GM23338 (cell line): Measurements from ENCODE around the gene PALLD. TPM values are rescaled to one million over a fixed set of nuclear protein-coding genes. Genes with fewer than 3 reads are reported as not detected.

ENCODE experiments used
- ATAC-seq: fragments of 200-7000 bp; cut with Tn5 transposase; 3 replicates; pipeline ENCODE4 v1.9.1; 2020
- DNase-seq: peaks from one replicate; pipeline ENCODE4 v3.0.0-alpha.2; 2015; ENCODE audit warnings: low spot score
- H2AFZ ChIP-seq: fragments of 200-600 bp; sonication (generic); 2 replicates; pipeline ENCODE4 v1.8.0; 2016; ENCODE audit warnings: antibody characterized with exemption, mild to moderate bottlenecking, moderate library complexity
- H3F3A ChIP-seq: fragments of 200-600 bp; sonication (generic); replicated peaks from 2 replicates; pipeline ENCODE4 v1.8.0; 2017; ENCODE audit warnings: antibody characterized with exemption, mixed run types, low read depth
- H3K27ac ChIP-seq: fragments of 200-600 bp; sonication (generic); 2 replicates; pipeline ENCODE4 v1.6.1; 2016; ENCODE audit warnings: low read depth
- H3K27me3 ChIP-seq: fragments of 200-600 bp; sonication (generic); 2 replicates; pipeline ENCODE4 v1.8.0; 2016; ENCODE audit warnings: mild to moderate bottlenecking, mixed run types, moderate library complexity; ENCODE audit not compliant: insufficient read depth
- H3K36me3 ChIP-seq: fragments of 200-600 bp; sonication (generic); 2 replicates; pipeline ENCODE4 v1.8.0; 2016; ENCODE audit warnings: mild to moderate bottlenecking; ENCODE audit not compliant: insufficient read depth
- H3K4me1 ChIP-seq: fragments of 200-600 bp; sonication (generic); 2 replicates; pipeline ENCODE4 v1.8.0; 2016; ENCODE audit warnings: mild to moderate bottlenecking, moderate library complexity; ENCODE audit not compliant: insufficient read depth
- H3K4me2 ChIP-seq: fragments of 200-600 bp; sonication (generic); 2 replicates; pipeline ENCODE4 v1.7.1; 2017; ENCODE audit warnings: mixed run types
- H3K4me3 ChIP-seq: fragments of 200-600 bp; sonication (generic); 2 replicates; pipeline ENCODE4 v1.6.1; 2016; ENCODE audit warnings: mixed run types
- H3K79me2 ChIP-seq: fragments of 200-600 bp; sonication (generic); replicated peaks from 2 replicates; pipeline ENCODE4 v1.8.0; 2017; ENCODE audit warnings: mild to moderate bottlenecking; ENCODE audit not compliant: insufficient read depth
- H3K9me2 ChIP-seq: fragments of 200-600 bp; sonication (generic); 2 replicates; pipeline ENCODE4 v1.8.0; 2017; ENCODE audit not compliant: insufficient read depth
- H4K20me1 ChIP-seq: fragments of 200-600 bp; sonication (generic); replicated peaks from 2 replicates; pipeline ENCODE4 v1.8.0; 2017; ENCODE audit warnings: mild to moderate bottlenecking; ENCODE audit not compliant: insufficient read depth
- H3K27ac Mint-ChIP-seq: 2 replicates; pipeline ENCODE4 v1.8.0; 2020; ENCODE audit warnings: inconsistent platforms, mild to moderate bottlenecking, moderate library complexity, mixed read lengths
- H3K27me3 Mint-ChIP-seq: 3 replicates; pipeline ENCODE4 v1.8.0; 2022; ENCODE audit warnings: low read depth, mild to moderate bottlenecking, moderate library complexity, mixed read lengths, inconsistent platforms; ENCODE audit not compliant: insufficient read depth, poor library complexity
- H3K36me3 Mint-ChIP-seq: 3 replicates; pipeline ENCODE4 v1.8.0; 2021; ENCODE audit warnings: low read depth, mild to moderate bottlenecking, inconsistent platforms, moderate library complexity, mixed read lengths
- H3K4me1 Mint-ChIP-seq: 3 replicates; pipeline ENCODE4 v1.8.0; 2020; ENCODE audit warnings: mild to moderate bottlenecking, inconsistent platforms, mixed read lengths
- H3K4me3 Mint-ChIP-seq: 3 replicates; pipeline ENCODE4 v1.8.0; 2021; ENCODE audit warnings: moderate library complexity, mild to moderate bottlenecking, inconsistent platforms, mixed read lengths
- H3K9me3 Mint-ChIP-seq: 3 replicates; pipeline ENCODE4 v1.8.0; 2020; ENCODE audit warnings: moderate library complexity, mild to moderate bottlenecking, inconsistent platforms, mixed read lengths
- CREB1 ChIP-seq: fragments of 250-450 bp; sonication (Bioruptor Pico); IDR thresholded peaks from 2 replicates; pipeline ENCODE4 v1.5.0; 2020; ENCODE audit warnings: low read depth, mild to moderate bottlenecking, moderate library complexity
- EZH2 ChIP-seq: fragments of 200-600 bp; sonication (generic); IDR thresholded peaks from one replicate; pipeline ENCODE4 v1.8.0; 2017; ENCODE audit warnings: antibody characterized with exemption, mild to moderate bottlenecking, low read depth; ENCODE audit not compliant: unreplicated experiment
- EZH2phosphoT487 ChIP-seq: fragments of 200-600 bp; sonication (generic); IDR thresholded peaks from one replicate; pipeline ENCODE4 v1.8.1; 2018; ENCODE audit warnings: antibody characterized with exemption; ENCODE audit not compliant: unreplicated experiment
- JUNB ChIP-seq: IDR thresholded peaks from one replicate; pipeline ENCODE4 v1.6.1; 2016; ENCODE audit warnings: antibody characterized with exemption; ENCODE audit not compliant: unreplicated experiment
- NANOG ChIP-seq: IDR thresholded peaks from 2 replicates; pipeline ENCODE4 v1.6.1; 2016; ENCODE audit warnings: antibody characterized with exemption, borderline replicate concordance
- POLR2AphosphoS5 ChIP-seq: IDR thresholded peaks from 2 replicates; pipeline ENCODE4 v1.6.1; 2016; ENCODE audit warnings: antibody characterized with exemption, low read depth
- REST ChIP-seq: IDR thresholded peaks from one replicate; pipeline ENCODE4 v1.6.1; 2018; ENCODE audit warnings: antibody characterized with exemption; ENCODE audit not compliant: unreplicated experiment
- STAT1 ChIP-seq: IDR thresholded peaks from one replicate; pipeline ENCODE4 v1.6.1; 2016; ENCODE audit warnings: antibody characterized with exemption; ENCODE audit not compliant: unreplicated experiment
- ZNF114 ChIP-seq: fragments of 250-450 bp; sonication (Bioruptor Pico); IDR thresholded peaks from 2 replicates; pipeline ENCODE4 v1.5.0; 2020; ENCODE audit warnings: mild to moderate bottlenecking, moderate library complexity
- ZNF331 ChIP-seq: fragments of 250-450 bp; sonication (Bioruptor Pico); IDR thresholded peaks from 2 replicates; pipeline ENCODE4 v1.5.0; 2020; ENCODE audit warnings: low read depth, mild to moderate bottlenecking, moderate library complexity
- ZNF462 ChIP-seq: fragments of 250-450 bp; sonication (Bioruptor Pico); IDR thresholded peaks from 2 replicates; pipeline ENCODE4 v1.5.0; 2020; ENCODE audit warnings: mild to moderate bottlenecking, moderate library complexity
- polyA plus RNA-seq: library from polyadenylated mRNA; unstranded; fragments of >200 nt; fragmentation: Nextera tagmentation; extraction: Ambion mirVana; gene quantifications from 2 replicates; pipeline ENCODE4 v1.2.1, GENCODE V29; 2016
- total RNA-seq: library from RNA; depleted of rRNA; stranded (reverse); fragments of >200 nt; shearing (Covaris generic); gene quantifications from 2 replicates; pipeline ENCODE4 v1.2.3, GENCODE V29; 2014
- TF ChIP-seq, protein P1 (sequence below): IDR thresholded peaks from 2 replicates; pipeline ENCODE4 v1.6.1; 2016; ENCODE audit warnings: antibody characterized with exemption
- TF ChIP-seq, protein P2 (sequence below), 2 experiments: fragments of 200-600 bp in 1 of 2; sonication (generic) in 1 of 2; conservative IDR thresholded peaks; 2 replicates each; pipeline versions ENCODE4 v1.5.1 to v1.6.1; 2016 to 2017; ENCODE audit warnings: antibody characterized with exemption in 2 of 2, low read depth in 2 of 2, mild to moderate bottlenecking in 2 of 2, moderate library complexity in 1 of 2

Gene PALLD
- total and polyA plus RNA-seq, 2 experiments from 2014 or later: 13.1 to 30.2 TPM

DNA sequence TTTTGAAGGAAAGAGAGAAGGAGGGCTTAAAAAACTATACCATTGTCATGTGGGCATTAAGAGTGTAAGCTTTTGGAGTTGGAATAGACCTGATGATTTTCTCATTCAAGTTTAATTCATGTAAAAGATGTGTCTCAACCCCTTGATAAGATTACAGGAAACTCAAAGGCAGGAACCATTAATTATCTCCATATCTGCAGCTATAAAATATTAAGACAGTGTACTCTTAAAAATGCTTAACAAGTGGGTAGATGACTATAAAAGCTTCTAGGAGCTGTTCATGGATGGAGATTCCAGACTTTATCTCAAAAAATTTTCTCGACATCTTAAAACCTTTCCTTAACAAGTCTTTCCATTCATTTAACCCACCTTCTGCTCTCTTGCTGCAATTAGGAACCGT is 208.3 kb downstream of the PALLD start:
- no peak overlapping the region for H2AFZ ChIP-seq
- H3K4me2 ChIP-seq: no peak overlapping the region
- no peaks in the 10 kb centered on the region for H3K9me2 ChIP-seq
- Mint-ChIP-seq H3K9me3 (no peaks in the 10 kb centered on the region), H3K4me3 (no peak overlapping the region), H3K36me3 (no peaks in the 10 kb centered on the region), H3K4me1 (no peaks in the 10 kb centered on the region; the same call in 2 of the 3 replicates), H3K27me3 (no peaks in the 10 kb centered on the region), H3K27ac (no peak overlapping the region)
- H3K27me3 ChIP-seq: no peaks in the 10 kb centered on the region
- no peaks in the 10 kb centered on the region for H3K4me1 ChIP-seq
- H3K27ac ChIP-seq: no peak overlapping the region
- TF ChIP-seq ZNF331 (CRISPR knock-in tag) (no peak), EZH2 (no peak), POLR2AphosphoS5 (no peak), REST (no peak), ZNF462 (CRISPR knock-in tag) (no peak), CREB1 (CRISPR knock-in tag) (no peak), ZNF114 (no peak), EZH2phosphoT487 (no peak), STAT1 (no peak), NANOG (no peak), JUNB (no peak)
- TF ChIP-seq, protein P1, sequence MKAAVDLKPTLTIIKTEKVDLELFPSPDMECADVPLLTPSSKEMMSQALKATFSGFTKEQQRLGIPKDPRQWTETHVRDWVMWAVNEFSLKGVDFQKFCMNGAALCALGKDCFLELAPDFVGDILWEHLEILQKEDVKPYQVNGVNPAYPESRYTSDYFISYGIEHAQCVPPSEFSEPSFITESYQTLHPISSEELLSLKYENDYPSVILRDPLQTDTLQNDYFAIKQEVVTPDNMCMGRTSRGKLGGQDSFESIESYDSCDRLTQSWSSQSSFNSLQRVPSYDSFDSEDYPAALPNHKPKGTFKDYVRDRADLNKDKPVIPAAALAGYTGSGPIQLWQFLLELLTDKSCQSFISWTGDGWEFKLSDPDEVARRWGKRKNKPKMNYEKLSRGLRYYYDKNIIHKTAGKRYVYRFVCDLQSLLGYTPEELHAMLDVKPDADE: no peak
- TF ChIP-seq, protein P2, sequence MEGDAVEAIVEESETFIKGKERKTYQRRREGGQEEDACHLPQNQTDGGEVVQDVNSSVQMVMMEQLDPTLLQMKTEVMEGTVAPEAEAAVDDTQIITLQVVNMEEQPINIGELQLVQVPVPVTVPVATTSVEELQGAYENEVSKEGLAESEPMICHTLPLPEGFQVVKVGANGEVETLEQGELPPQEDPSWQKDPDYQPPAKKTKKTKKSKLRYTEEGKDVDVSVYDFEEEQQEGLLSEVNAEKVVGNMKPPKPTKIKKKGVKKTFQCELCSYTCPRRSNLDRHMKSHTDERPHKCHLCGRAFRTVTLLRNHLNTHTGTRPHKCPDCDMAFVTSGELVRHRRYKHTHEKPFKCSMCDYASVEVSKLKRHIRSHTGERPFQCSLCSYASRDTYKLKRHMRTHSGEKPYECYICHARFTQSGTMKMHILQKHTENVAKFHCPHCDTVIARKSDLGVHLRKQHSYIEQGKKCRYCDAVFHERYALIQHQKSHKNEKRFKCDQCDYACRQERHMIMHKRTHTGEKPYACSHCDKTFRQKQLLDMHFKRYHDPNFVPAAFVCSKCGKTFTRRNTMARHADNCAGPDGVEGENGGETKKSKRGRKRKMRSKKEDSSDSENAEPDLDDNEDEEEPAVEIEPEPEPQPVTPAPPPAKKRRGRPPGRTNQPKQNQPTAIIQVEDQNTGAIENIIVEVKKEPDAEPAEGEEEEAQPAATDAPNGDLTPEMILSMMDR (conservative IDR thresholded peaks at IDR 0.05; ENCODE audit: low read depth in 2 of 2): no peak
- ATAC-seq (no peak), DNase-seq (no peak)
- no peaks in the 10 kb centered on the region for H4K20me1 ChIP-seq
- no peak overlapping the region for H3K4me3 ChIP-seq
- no peaks in the 10 kb centered on the region for H3K36me3 ChIP-seq
- no peaks in the 10 kb centered on the region for H3K79me2 ChIP-seq
- H3F3A ChIP-seq: no peaks in the 10 kb centered on the region
